Measurements from ENCODE around the gene CYP2E1.

GRCh38 chr10:133555521-133555920, 28.4 kb downstream of the CYP2E1 start:
- TF ChIP-seq, protein P1, sequence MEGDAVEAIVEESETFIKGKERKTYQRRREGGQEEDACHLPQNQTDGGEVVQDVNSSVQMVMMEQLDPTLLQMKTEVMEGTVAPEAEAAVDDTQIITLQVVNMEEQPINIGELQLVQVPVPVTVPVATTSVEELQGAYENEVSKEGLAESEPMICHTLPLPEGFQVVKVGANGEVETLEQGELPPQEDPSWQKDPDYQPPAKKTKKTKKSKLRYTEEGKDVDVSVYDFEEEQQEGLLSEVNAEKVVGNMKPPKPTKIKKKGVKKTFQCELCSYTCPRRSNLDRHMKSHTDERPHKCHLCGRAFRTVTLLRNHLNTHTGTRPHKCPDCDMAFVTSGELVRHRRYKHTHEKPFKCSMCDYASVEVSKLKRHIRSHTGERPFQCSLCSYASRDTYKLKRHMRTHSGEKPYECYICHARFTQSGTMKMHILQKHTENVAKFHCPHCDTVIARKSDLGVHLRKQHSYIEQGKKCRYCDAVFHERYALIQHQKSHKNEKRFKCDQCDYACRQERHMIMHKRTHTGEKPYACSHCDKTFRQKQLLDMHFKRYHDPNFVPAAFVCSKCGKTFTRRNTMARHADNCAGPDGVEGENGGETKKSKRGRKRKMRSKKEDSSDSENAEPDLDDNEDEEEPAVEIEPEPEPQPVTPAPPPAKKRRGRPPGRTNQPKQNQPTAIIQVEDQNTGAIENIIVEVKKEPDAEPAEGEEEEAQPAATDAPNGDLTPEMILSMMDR (conservative IDR thresholded peaks at IDR 0.05), result no peak
- TF ChIP-seq ZFX (IDR thresholded peaks at IDR 0.05), result no peak

All from C4-2B (cell line).